Smooth muscle cell (in vitro differentiated cells): ENCODE data around the gene PID1. TPM values are rescaled to one million over a fixed set of nuclear protein-coding genes. Genes with fewer than 3 reads are reported as not detected.

Experiments used
- DNase-seq: peaks from one replicate; lab custom pipeline; 2025; ENCODE audit not compliant: unreplicated experiment; lab: John Stamatoyannopoulos, UW
- H2AFZ ChIP-seq: fragments of 200-600 bp; sonication (generic); 2 replicates; pipeline ENCODE4 v1.6.0; 2016; ENCODE audit warnings: antibody characterized with exemption, low read depth, mild to moderate bottlenecking
- H3F3A ChIP-seq: fragments of 200-600 bp; sonication (generic); 2 replicates; pipeline ENCODE4 v1.6.0; 2017; ENCODE audit warnings: antibody characterized with exemption, low read depth
- H3K27ac ChIP-seq: fragments of 200-600 bp; sonication (generic); 2 replicates; pipeline ENCODE4 v1.5.1; 2016; ENCODE audit warnings: low read depth, mild to moderate bottlenecking
- H3K27me3 ChIP-seq: fragments of 200-600 bp; sonication (generic); 2 replicates; pipeline ENCODE4 v1.6.1; 2016; ENCODE audit warnings: low read depth, mild to moderate bottlenecking
- H3K36me3 ChIP-seq: fragments of 200-600 bp; sonication (generic); 2 replicates; pipeline ENCODE4 v1.5.1; 2016; ENCODE audit warnings: low read depth
- H3K4me1 ChIP-seq: fragments of 200-600 bp; sonication (generic); 2 replicates; pipeline ENCODE4 v1.5.1; 2016; ENCODE audit warnings: low read depth
- H3K4me2 ChIP-seq: fragments of 200-600 bp; sonication (generic); 2 replicates; pipeline ENCODE4 v1.6.0; 2016; ENCODE audit warnings: mild to moderate bottlenecking
- H3K4me3 ChIP-seq: fragments of 200-600 bp; sonication (generic); 2 replicates; pipeline ENCODE4 v1.5.1; 2016; ENCODE audit warnings: mild to moderate bottlenecking
- H3K79me2 ChIP-seq: fragments of 200-600 bp; sonication (generic); 2 replicates; pipeline ENCODE4 v1.6.0; 2016; ENCODE audit warnings: low read depth, mild to moderate bottlenecking
- H3K9ac ChIP-seq: fragments of 200-600 bp; sonication (generic); 2 replicates; pipeline ENCODE4 v1.6.0; 2016; ENCODE audit warnings: low read depth
- H3K9me3 ChIP-seq: fragments of 200-600 bp; sonication (generic); replicated peaks from 2 replicates; pipeline ENCODE4 v1.5.1; 2016; ENCODE audit warnings: low read depth
- H4K20me1 ChIP-seq: fragments of 200-600 bp; sonication (generic); 2 replicates; pipeline ENCODE4 v1.6.0; 2016; ENCODE audit warnings: low read depth
- WGBS: methylation state at CpG from one replicate; pipeline ENCODE4 v1.1.7; 2016; ENCODE audit warnings: low lambda C conversion rate; 5-methylcytosine and 5-hydroxymethylcytosine counted together
- polyA plus RNA-seq: library from polyadenylated mRNA; unstranded; fragments of >200 nt; fragmentation: Nextera tagmentation; extraction: Ambion mirVana; gene quantifications from 2 replicates; pipeline ENCODE4 v1.2.1, GENCODE V29; 2016
- total RNA-seq: library from RNA; depleted of rRNA; stranded (reverse); fragments of >200 nt; gene quantifications from 2 replicates; pipeline ENCODE4 v1.2.3, GENCODE V29; 2014
- TF ChIP-seq, protein P1 (sequence below): fragments of 200-600 bp; sonication (generic); IDR thresholded peaks from 2 replicates; pipeline ENCODE4 v1.5.1; 2017; ENCODE audit warnings: borderline replicate concordance, mild to moderate bottlenecking, antibody characterized with exemption; ENCODE audit not compliant: insufficient read depth, poor library complexity, severe bottlenecking

Gene PID1
- total and polyA plus RNA-seq, 2 experiments from 2014 or later: 18.1 to 45.3 TPM

DNA sequence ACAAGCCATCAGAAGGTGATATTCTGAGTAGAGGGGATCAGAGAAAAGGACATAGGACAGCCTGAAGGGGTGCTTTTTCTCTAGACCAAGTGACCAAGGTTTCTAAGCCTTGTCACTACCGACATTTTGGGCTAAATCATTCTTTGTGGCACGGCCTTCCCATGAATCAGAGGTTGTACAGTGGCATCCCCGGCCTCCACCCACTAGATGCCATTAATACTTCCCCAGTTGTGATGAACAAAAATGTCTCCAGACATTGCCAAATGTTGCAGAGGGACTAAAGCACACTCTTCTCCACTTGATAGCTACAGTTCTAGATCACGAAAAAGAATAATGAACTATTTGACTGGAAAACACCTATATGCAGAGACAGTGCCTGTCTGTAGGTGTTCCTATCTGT lies 143.6 kb downstream of the PID1 start:
- no peak for DNase-seq
- 87% methylated on average over 4 of the region's 4 CpGs for WGBS

GRCh38 chr2:229126066-229126465 lies 145.0 kb downstream of the PID1 start:
- H2AFZ ChIP-seq: no peak overlapping the region
- H3K4me3 ChIP-seq: no peak overlapping the region
- no peak overlapping the region for H3K9ac ChIP-seq
- no peak overlapping the region for H3K4me2 ChIP-seq
- no peaks in the 10 kb centered on the region for H3K36me3 ChIP-seq
- DNase-seq: no peak
- no peaks in the 10 kb centered on the region for H3K27me3 ChIP-seq
- 92% methylated on average over 2 of the region's 2 CpGs for WGBS
- H3K79me2 ChIP-seq: no peaks in the 10 kb centered on the region
- H3K9me3 ChIP-seq: no peaks in the 10 kb centered on the region
- TF ChIP-seq, protein P1, sequence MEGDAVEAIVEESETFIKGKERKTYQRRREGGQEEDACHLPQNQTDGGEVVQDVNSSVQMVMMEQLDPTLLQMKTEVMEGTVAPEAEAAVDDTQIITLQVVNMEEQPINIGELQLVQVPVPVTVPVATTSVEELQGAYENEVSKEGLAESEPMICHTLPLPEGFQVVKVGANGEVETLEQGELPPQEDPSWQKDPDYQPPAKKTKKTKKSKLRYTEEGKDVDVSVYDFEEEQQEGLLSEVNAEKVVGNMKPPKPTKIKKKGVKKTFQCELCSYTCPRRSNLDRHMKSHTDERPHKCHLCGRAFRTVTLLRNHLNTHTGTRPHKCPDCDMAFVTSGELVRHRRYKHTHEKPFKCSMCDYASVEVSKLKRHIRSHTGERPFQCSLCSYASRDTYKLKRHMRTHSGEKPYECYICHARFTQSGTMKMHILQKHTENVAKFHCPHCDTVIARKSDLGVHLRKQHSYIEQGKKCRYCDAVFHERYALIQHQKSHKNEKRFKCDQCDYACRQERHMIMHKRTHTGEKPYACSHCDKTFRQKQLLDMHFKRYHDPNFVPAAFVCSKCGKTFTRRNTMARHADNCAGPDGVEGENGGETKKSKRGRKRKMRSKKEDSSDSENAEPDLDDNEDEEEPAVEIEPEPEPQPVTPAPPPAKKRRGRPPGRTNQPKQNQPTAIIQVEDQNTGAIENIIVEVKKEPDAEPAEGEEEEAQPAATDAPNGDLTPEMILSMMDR: no peak
- peaks cover 6% of the 10 kb centered on the region for H3F3A ChIP-seq
- H3K4me1 ChIP-seq: peaks cover 4% of the 10 kb centered on the region
- no peaks in the 10 kb centered on the region for H4K20me1 ChIP-seq
- no peak overlapping the region for H3K27ac ChIP-seq

More for the DNA sequence above, 143.6 kb downstream of the PID1 start:
- Histone ChIP-seq H3K4me3 (no peak overlapping the region), H3K9ac (no peak overlapping the region), H4K20me1 (no peaks in the 10 kb centered on the region), H3K4me1 (peaks cover 4% of the 10 kb centered on the region), H3K36me3 (no peaks in the 10 kb centered on the region), H3K27ac (no peak overlapping the region), H3K79me2 (no peaks in the 10 kb centered on the region), H2AFZ (no peak overlapping the region), H3K9me3 (no peaks in the 10 kb centered on the region), H3F3A (peaks cover 15% of the 10 kb centered on the region), H3K4me2 (no peak overlapping the region), H3K27me3 (no peaks in the 10 kb centered on the region)
- TF ChIP-seq, protein P1: no peak

DNA sequence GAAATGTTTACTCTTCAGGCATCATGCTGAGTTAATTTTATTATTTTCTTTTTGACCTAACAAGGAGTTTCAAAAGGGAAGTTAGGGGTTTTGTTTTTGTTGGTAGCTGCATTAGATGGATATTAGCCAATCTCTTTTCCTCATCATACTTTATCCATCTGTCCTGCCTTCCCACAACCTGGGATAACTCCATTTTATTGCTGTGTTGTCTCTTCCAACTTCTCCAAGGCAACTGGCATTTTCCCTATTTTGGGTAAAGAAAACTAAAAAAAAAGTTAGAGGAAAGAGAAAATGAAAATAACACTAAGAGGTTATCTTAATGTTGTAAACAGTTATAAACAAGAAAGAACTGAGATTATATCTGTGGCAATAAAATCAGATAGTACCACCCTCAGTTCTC lies 147.0 kb downstream of the PID1 start:
- no peak for DNase-seq

GRCh38 chr2:229118927-229119326 lies 152.2 kb downstream of the PID1 start:
- no peak for DNase-seq
- Histone ChIP-seq H3K4me1 (no peaks in the 10 kb centered on the region), H4K20me1 (no peaks in the 10 kb centered on the region), H3K27me3 (no peaks in the 10 kb centered on the region), H2AFZ (no peak overlapping the region), H3K36me3 (no peaks in the 10 kb centered on the region), H3K4me2 (peak overlapping the region; percentile 23), H3K9me3 (no peaks in the 10 kb centered on the region), H3F3A (peaks cover 5% of the 10 kb centered on the region), H3K79me2 (peaks cover 24% of the 10 kb centered on the region), H3K9ac (no peak overlapping the region), H3K27ac (peak overlapping the region; percentile 39), H3K4me3 (no peak overlapping the region)
- TF ChIP-seq, protein P1: no peak

More for the DNA sequence above, 147.0 kb downstream of the PID1 start:
- Histone ChIP-seq H3K9me3 (no peaks in the 10 kb centered on the region), H3K36me3 (no peaks in the 10 kb centered on the region), H3F3A (no peaks in the 10 kb centered on the region), H3K4me2 (no peak overlapping the region), H3K27me3 (no peaks in the 10 kb centered on the region), H3K9ac (no peak overlapping the region), H3K4me3 (no peak overlapping the region), H2AFZ (no peak overlapping the region), H4K20me1 (no peaks in the 10 kb centered on the region), H3K79me2 (no peaks in the 10 kb centered on the region), H3K4me1 (no peaks in the 10 kb centered on the region), H3K27ac (no peak overlapping the region)
- TF ChIP-seq, protein P1: no peak
